ENCODE data around the gene SHANK1.
"Not testable (repeated sequence)": the region's sequence is repeated elsewhere in the genome, so short reads cannot be mapped to it uniquely, and the experiment has no call there.

The SHANK1 gene

DNA sequence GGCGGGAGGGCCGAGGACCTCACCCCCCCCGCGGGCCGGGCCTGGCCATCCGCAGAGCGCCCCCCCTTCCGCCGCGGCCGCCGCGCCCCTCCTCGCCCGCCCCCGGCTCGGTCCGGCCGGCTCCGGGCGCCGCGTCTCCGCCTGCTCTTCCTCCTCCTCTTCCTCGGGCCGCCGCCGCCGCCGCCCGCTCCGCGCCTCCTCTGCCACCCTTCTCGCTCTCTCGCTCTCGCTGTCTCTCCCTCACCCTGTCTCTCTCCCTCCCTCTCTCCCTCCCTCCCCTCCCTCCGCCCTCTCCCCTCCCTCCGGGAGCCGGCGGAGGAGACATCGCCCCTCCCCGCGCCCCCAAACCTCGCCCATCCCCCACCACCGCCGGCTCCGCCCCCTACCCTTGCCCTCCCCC, at the start of gene SHANK1:
SHANK1 (minus strand) TSS at position 237 of the 400 bp plus-strand sequence. CDS start 2,883 bp downstream, outside the sequence.
- peak; percentile 52 for DNase-seq

DNA sequence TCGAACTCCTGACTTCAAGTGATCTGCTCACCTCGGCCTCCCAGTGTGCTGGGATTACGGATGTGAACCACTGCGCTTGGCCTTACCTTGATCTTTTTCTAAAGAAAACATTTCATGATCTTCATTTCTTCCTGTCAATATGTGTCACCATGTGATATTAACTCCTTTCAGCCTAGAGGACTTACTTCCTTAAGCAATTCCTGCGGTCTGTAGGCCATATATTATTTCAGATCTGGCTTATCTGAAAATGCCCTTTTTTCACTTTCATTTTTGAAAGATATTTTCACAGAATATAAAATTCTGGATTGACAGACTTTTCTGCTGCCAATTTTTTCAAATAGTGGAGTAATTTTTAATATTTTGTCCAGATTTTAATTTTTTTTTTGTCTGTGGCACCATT, 48.7 kb upstream of the SHANK1 start:
- DNase-seq = peak; percentile 47

DNA sequence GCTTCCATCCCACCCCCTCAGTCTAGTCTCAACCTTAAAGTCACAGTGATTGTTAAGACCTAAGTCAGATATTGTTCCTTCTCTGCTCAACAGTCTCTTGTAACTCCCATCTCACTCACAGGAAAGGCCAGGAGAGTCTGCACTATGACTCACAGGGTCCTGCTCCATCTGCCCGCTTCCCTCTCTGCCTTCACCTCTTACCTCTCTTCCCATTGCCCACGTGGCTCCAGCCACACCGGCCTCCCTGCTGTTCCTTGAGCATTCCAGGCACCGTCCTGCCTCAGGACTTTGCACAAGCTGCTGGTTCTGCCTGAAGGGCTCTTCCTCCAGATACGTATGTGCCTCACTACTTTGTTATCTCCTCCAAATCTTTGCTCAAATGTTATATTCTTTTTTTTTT, 47.7 kb upstream of the SHANK1 start:
- DNase-seq = not testable (repeated sequence)

DNA sequence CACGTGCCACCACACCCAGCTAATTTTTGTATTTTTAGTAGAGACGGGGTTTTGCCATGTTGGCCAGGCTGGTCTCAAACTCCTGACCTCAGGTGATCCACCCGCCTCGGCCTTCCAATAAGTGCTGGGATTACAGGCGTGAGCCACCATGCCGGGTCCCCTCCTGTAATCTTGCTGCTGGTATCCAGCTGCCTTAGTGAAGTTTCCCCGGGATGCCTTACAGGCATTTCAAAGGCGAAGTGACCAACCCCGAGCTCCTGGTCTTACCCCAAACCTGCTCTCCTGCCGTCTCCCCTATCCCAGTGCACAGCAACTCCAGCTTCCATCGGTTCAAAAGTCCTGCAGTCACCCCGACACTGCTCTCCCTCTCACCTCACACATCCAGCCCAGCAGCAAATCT, 47.1 kb upstream of the SHANK1 start:
- not testable (repeated sequence) for DNase-seq

DNA sequence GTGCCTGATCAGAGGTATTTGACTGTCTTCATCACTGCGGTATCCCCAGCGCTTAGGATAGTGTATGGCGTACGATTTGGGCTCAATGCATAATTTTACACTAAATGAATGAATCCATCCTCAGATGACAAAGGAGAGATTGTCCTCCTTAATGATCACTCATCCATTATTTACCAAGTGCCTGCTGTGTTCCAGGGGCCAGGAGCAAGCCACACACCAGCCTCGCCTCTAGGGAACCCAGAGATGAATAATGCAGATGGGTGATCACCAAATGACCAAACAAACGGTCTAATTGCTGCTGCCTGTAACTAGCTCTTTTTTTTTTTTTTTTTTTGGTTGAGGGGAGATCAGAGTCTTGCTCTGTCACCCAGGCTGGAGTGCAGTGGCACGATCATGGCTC, 44.8 kb upstream of the SHANK1 start:
- no peak for DNase-seq

DNA sequence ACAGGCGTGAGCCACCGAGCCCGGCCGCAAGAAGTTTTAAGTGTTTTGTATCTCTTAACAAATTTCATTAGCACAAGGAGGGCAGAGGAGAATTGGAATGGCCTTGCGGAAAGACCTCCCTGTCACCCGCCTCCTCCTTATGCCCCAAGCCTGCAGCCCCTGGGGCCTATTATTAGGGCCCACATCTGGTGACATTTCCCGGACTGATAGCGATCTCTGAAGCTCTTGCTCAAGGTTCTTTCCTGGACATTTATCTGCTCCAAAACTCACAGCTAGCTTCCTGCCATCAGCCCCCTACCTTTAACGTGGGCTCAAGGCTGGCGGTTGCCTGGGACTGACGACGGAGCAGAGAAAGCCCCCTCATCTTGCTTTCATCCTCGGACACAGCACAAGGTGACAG, 43.9 kb upstream of the SHANK1 start:
- DNase-seq = not testable (repeated sequence)

DNA sequence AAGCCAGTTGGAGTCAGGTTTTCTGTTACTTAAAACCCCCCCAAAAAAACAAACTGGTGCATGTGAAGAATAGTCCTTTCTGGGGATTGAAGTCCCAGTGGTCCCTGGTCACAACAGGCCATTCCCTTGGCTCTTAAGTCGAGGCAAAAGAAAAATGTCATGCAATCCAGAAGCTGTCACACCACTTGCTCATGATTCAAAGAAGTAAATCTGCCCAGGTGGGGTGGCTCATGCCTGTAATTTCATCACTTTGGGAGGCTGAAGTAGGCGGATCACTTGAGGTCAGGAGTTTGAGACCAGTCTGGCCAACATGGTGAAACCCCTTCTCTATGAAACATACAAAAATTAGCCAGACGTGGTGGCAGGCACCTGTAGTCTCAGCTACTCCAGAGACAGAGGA, 41.9 kb upstream of the SHANK1 start:
- not testable (repeated sequence) for DNase-seq

DNA sequence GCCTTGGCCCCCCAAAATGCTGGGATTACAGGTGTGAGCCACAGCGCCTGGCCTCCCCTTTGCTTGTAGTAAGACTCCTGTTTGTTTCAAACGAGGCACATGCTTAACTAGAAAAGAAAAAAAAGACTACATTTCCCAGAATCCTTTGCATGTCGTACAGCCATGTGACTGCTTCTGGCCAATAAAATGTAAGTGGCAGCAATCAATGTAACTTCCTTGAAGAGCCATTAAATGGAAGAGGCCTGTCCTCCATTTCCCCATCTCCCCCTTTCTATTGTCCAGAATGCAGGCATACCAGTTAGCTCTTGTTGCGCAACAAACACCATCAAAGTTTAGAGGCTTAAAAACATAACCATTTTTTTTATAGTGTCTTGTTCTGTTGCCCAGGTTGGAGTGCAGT, 40.3 kb upstream of the SHANK1 start:
- peak; percentile 75 for DNase-seq

DNA sequence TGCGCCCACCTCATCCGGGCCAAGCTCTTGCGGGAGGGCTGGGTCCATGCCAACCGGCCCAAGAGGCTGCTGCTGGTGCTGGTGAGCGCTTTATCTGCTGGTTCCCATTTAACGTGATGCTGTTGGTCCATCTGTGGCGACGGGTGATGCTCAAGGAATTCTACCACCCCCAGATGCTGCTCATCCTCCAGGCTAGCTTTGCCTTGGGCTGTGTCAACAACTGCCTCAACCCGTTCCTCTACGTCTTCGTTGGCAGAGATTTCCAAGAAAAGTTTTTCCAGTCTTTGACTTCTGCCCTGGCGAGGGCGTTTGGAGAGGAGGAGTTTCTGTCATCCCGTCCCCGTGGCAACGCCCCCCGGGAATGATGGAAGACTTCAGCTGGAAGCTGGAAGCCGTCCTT, 39.5 kb upstream of the SHANK1 start:
- DNase-seq = not testable (repeated sequence)

DNA sequence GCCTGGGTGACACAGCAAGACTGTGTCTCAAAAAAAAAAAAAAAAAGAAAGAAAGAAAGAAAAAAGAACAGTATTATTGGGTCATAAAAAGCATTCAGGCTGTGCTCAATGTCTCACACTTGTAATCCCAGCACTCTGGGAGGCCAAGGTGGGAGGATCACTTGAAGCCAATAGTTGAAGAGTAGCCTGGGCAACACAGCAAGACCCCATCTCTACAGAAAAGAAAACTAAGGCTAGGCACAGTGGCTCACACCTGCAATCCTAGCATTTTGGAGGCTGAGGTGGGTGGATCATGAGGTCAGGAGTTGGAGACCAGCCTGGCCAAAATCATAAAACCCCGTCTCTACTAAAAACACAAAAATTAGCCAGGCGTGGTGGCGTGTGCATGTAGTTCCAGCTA, 38.0 kb upstream of the SHANK1 start:
- not testable (repeated sequence) for DNase-seq

DNA sequence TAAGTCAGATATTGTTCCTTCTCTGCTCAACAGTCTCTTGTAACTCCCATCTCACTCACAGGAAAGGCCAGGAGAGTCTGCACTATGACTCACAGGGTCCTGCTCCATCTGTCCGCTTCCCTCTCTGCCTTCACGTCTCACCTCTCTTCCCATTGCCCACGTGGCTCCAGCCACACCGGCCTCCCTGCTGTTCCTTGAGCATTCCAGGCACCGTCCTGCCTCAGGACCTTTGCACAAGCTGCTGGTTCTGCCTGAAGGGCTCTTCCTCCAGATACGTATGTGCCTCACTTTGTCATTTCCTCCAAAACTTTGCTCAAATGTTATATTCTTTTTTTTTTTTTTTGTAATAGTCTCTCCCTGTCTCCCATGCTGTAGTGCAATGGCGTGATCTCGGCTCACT, 36.6 kb upstream of the SHANK1 start:
- not testable (repeated sequence) for DNase-seq

DNA sequence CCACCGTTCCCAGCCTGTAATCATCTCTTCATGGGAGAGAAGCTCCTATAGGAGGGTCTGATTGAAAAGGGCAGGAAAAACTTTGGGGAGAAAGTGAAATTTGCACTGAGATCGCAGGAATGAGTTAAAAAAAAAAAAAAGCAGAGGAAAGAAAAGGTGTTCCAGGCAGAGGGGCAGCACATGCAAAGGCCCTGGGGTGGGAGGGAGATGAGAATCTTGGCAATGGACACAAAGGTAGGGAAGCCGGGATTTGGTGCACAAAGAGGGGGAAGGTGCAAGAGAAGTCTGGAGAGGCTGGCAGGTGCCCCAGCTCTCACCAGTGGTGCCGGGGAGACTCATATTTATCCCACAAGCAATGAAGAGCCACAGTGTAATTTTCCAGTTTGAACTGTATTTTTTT, 34.3 kb upstream of the SHANK1 start:
- DNase-seq = no peak

DNA sequence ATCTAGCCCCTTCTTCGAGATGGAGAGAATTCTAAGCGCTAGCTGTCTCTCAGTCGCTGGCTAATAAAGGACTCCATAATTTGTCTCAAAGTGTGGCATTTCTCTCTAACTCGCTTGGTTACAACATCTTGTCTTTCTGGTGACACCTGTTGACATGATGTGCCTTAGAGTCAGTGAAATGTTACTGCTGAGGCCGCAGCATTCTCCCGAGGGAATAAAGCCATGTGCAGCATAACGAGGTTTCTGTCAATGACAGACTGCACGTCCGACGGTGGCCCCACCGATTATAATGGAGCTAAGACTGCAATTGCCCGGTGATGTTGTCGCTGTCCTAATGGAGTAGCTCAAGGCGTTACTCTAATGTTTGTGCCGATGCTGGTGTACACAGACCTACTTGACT, 30.4 kb upstream of the SHANK1 start:
- DNase-seq = no peak

DNA sequence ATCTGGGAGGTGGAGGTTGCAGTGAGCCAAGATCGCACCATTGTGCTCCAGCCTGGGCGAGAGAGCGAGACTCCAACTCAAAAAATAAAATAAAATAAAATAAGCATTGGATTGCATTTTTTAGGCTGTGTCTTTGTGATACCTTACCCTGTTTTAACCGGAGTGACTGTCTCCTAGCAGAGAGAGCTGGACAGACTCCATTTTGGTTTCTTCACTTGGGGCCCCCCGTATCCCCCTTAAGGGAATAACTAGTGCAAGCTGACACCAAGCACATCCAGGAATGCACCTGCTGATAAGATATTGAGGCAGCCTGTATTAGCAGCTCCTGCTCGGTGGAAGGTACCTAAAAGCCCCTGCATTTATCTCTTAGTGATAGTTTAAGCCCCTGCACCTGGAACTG, 29.9 kb upstream of the SHANK1 start:
- DNase-seq = no peak

DNA sequence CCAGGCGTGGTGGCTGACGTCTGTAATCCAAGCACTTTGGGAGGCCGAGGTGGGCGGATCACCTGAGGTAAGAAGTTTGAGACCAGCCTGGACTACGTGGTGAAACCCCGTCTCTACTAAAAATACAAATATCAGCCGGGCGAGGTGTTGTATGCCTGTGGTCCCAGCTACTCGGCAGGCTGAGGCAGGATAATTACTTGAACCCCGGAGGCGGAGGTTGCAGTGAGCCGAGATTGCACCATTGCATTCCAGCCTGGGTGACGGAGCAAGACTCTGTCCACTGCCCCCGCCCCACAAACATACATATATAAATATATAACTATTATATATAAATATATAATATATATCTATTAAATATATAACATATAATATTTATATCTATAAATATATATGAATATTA, 27.5 kb upstream of the SHANK1 start:
- not testable (repeated sequence) for DNase-seq

DNA sequence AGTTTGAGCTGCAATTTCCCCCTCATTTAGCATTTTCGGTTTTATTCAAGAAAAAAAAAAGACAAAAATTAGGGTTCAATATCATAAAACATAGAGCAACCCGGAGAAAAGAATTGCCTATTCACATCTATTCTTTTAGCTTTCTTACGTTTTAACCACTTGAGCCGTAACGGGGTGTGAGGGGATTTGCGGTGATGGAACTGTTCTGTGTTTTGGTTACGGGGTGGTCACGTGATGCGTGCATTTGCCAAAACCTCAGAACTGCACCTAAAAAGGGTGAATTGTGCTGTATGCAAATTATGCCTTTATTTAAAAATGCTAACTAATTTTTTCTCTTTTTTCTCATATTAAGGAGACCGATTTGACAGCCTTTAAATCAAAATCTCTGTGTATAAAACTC, 25.6 kb upstream of the SHANK1 start:
- DNase-seq = no peak

DNA sequence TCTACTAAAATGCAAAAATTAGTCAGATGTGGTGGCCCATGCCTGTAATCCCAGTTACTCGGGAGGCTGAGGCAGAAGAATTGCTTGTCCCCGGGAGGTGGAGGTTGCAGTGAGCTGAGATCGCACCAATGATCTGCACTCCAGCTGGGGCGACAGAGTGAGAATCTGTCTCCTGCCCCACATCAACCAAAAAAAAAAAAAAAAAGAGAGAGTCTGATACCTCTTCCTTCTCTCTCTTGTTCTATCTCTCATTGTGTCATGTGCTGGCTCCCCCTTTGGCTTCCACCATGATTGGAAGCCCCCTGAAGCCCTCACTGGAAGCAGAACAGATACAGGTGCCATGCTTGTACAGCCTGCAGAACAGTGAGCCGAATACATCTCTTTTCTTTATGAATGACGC, 23.9 kb upstream of the SHANK1 start:
- no peak for DNase-seq

DNA sequence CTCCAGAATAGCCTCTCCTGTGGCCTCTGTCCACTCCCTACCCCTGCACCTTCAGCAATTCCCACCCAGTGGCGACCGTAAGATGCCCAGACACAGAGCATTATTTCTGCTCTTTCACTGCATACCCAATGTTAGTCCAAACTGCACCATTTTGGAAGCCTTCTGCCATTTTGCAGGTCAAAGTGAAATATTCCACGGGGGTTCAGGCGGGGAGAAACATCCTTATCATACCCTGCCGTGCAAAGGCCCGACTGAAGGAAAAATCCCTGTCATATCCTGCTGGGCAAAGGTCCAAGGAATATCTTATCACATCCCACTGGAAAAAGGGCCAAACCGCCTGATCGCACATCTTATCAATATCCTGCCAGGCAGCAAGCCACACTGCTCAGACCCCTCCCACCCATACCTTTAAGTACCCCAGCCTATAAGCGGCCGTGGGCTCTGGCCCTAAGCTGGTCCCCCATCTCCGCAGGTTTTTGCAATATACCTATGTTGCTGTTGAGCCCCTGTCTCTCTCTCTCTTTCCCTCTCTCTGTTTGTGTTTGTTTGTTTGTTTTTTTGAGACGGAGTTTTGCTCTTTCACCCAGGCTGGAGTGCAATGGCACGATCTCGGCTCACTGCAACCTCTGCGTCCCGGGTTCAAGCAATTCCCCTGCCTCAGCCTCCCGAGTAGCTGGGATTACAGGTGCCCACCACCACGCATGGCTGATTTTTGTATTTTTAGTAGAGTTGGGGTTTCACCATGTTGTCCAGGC, 21.8 kb upstream of the SHANK1 start:
- no peak for DNase-seq

DNA sequence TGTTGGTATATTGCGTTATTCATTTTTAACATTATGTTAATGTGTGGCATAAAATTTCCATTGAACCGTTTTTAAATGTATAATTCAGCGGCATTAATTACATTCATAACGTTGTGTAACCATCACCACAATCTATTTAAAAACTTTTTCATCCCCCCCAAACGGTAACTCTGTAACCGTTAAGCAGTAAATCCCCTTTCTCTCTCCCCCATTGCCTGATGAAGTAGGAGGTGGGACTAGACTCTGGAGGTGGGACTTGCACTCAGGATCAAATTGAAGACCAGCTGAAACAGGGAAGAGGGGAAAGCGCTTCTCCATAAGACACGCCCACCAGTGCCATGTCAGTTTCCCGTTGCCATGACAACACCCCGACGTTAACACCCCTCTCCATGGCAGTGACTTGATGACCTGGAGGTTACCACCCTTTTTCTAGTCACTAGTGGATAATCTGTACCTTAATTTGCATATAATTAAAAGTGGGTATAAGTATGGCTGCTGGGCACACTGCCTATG, 20.4 kb upstream of the SHANK1 start:
- DNase-seq = no peak

DNA sequence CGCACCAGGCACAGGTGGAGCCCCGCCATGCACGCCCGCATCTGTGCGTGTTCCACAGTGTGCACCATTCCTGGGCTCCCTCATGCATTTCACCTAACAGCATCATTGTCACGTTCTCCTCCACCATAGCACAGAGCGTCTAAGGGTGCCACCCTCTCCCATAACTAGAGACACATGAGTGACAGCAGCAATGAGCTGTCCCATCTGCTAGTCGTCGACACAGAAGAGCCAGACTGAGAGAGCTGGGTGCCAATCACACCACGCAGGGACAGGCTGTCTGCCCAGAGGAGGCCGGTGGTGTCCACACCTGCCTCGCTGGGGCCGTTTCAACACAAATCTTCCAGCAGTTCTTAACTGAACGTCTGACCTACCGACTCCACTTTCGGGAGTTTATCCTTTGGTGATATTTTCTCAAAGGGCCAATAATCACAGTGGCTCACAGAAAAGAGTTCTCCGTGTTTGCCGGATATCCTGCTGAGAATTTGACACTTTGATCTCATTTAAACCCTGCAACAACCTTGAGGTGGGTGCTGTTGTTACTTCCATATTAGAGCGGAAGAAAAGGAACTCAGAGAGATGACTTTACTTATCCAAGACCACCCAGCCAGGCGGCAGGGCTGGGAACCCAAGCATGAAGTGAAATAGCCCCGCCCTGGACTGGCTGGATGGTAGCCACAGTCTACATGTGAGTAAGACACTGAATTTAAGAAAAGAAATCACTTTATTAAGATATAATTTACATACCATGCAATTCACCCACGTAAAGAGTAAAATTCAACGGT, 19.7 kb upstream of the SHANK1 start:
- no peak for DNase-seq

DNA sequence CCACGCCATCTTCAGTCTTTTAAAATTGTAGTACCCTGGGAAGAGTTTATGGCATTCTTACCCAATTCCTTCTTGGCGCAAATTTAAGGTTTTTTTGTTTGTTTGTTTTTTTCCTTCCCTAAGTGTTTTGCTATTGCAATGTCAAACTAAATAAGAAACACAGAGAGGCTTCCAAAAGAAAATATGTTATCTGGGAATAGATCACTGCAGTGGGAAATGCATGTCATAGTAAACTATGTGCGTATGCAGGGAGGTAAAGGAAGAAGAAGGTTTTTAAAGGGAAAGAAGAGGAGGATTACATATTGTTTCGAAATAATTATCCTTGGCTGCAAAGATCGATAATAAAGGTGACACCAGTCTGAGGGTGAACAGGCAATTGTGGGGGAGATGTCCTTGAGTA, 16.7 kb upstream of the SHANK1 start:
- DNase-seq = no peak

DNA sequence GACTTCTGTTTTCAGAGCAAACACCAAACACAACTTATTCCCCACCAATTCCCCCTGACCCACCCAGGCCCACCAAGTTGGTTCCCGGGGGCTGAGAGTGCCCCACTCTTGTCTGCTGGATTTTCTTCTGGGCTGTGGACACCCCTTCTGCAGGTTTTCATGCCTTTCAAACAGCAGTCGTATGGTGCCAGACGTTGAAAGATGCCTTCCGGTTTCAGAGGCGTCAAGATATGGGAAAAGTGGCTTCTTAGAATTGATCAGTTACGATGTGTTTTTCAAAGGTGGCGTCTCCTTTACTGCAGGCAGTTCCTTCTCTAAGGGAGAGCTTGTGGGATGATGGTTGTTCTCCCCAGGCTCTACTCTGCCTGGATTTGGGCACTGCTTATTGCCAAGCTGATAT, 16.3 kb upstream of the SHANK1 start:
- no peak for DNase-seq

DNA sequence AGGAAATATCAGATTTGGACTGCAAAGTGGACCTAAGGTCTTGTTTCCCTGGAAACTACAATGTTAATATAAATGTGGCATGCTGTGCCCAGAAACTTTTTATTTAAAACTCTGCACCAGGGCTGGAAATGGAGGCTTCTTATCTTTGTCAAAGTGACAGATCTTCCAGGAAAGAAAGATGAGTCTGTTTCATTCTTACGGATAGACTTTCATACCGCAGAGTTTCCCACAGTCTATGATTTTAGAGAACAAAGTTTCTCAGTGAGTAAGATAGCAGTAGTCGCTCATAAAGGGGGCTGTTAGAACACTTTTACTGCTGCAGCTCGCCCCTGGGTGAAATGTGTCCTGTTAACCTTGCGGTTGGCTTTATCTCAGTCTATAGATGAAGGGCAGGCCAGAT, 10.3 kb upstream of the SHANK1 start:
- DNase-seq = no peak

DNA sequence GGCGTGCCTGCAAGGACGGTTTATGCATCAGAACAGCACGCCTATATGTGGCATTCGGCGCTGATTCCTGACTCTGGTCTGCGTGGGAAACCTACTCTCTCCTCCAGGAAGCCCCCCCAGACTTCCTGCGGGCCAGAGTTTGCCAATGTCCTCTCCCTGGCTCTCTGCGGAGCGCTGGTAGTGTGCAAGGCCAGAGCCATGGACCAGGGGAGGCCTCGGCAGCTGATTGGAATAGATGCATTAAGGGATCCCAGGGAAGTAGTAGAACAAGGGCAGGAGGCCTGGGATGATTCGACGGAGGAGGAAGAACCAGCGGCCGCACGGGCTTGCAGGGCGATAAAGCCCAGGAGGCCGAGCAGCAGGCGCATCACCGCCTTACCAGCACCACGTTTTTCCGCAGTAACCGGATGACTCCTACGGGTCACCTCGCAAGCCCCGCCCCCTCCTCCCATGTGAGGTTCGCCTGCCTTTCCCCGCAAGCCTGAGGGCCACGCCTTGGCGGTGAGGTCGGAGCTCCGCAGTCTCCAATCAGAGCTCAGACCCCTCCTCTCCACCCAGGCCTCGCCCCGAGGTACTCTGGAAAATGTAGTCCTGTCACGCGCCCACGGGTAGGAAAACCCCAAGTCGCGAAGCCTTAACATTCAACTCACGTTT, 8.6 kb upstream of the SHANK1 start:
- DNase-seq = peak; percentile 97
